Activated T-helper 1 cell treated with Interleukin-2 at 50 U/mL for 16 hours (primary cell): ENCODE data around the gene ZNF750.

Experiments used
- DNase-seq: peaks from one replicate; pipeline ENCODE4 v3.0.0-alpha.2; 2020; ENCODE audit warnings: low read depth

Gene ZNF750

GRCh38 chr17:82812058-82812457, 27.8 kb downstream of the ZNF750 start:
- DNase-seq, result no peak

- no peak for DNase-seq
Measured at GRCh38 chr17:82810644-82811430, 29.0 kb downstream of the ZNF750 start.

- no peak for DNase-seq
Measured at GRCh38 chr17:82808921-82809905, 30.6 kb downstream of the ZNF750 start.

- DNase-seq, result no peak
Measured at GRCh38 chr17:82808006-82808405, 31.8 kb downstream of the ZNF750 start.

GRCh38 chr17:82807562-82807961, 32.3 kb downstream of the ZNF750 start:
- no peak for DNase-seq

- no peak for DNase-seq
Measured at GRCh38 chr17:82807101-82807500, 32.7 kb downstream of the ZNF750 start.

- DNase-seq, result no peak
Measured at GRCh38 chr17:82806645-82807044, 33.2 kb downstream of the ZNF750 start.

- no peak for DNase-seq
Measured at GRCh38 chr17:82805823-82806222, 34.0 kb downstream of the ZNF750 start.

GRCh38 chr17:82805254-82805653, 34.6 kb downstream of the ZNF750 start:
- DNase-seq, result no peak

- DNase-seq, result no peak
Measured at GRCh38 chr17:82804442-82805191, 35.2 kb downstream of the ZNF750 start.

GRCh38 chr17:82803606-82804005, 36.2 kb downstream of the ZNF750 start:
- no peak for DNase-seq

- no peak for DNase-seq
Measured at GRCh38 chr17:82803185-82803584, 36.6 kb downstream of the ZNF750 start.

- DNase-seq, result no peak
Measured at GRCh38 chr17:82802075-82802780, 37.6 kb downstream of the ZNF750 start.

- DNase-seq, result no peak
Measured at GRCh38 chr17:82801377-82801970, 38.3 kb downstream of the ZNF750 start.

GRCh38 chr17:82800885-82801284, 38.9 kb downstream of the ZNF750 start:
- no peak for DNase-seq

- no peak for DNase-seq
Measured at GRCh38 chr17:82799591-82799990, 40.2 kb downstream of the ZNF750 start.

- DNase-seq, result no peak
Measured at GRCh38 chr17:82798752-82799151, 41.1 kb downstream of the ZNF750 start.

- no peak for DNase-seq
Measured at GRCh38 chr17:82797061-82797460, 42.8 kb downstream of the ZNF750 start.

GRCh38 chr17:82795615-82796014, 44.2 kb downstream of the ZNF750 start:
- DNase-seq, result no peak

GRCh38 chr17:82794781-82795482, 44.9 kb downstream of the ZNF750 start:
- no peak for DNase-seq
